Right lobe of liver (tissue), 4 donors: Measurements from ENCODE around the gene IPPK.

ENCODE experiments used
- CTCF ChIP-seq, 4 donors: fragments of 200-600 bp in 3 of 4; fragments of 450-650 bp in 1 of 4; IDR thresholded peaks; one replicate each; pipeline versions ENCODE4 v1.5.1 to v1.8.0; 2016 to 2022; ENCODE audit warnings: antibody characterized with exemption in 4 of 4, mild to moderate bottlenecking in 2 of 4
- POLR2A ChIP-seq: fragments of 450-650 bp; IDR thresholded peaks from one replicate; pipeline ENCODE4 v1.6.1; 2017; ENCODE audit warnings: antibody characterized with exemption, mild to moderate bottlenecking
- donor health status: DM: no; HTN: no; CAD: no.
- donor health status: DM: no; HTN: no; CAD: no.
- donor health status: DM: no; HTN: yes; CAD: no.

DNA sequence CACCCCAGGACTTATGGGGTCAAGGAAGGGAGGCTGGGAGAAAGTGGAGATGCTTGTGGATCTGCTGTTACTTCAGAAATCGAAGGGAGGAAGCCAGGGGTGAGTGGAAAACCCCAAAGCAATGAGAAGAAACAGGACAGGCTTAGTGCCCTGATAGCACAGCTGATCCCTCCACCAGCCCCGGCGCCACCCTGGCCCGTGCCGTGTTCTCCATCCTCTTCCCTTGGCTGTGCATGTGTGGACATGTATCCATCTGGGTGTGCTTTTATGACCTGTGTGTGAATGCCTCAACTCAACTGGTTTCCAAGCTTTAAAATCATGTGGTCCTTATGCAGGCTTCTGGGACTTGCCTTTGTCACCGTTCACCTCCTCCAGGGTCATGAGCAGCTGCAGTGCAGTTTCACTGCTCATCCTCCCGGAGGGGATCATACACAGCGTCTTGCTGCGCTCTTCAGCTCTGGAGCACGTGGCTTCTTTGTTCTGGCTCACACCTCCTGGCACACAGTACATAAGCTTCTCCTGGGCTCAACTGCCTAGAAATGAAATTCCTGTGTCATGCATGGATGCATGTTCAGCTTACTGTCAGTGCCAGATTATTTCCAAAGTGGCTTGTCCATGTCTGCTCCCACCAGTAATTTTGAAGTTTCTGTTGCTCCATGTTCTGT lies 58.2 kb downstream of the IPPK start:
- TF ChIP-seq CTCF (IDR thresholded peaks at IDR 0.05) (no peak), POLR2A (no peak)
